PC-3 (cell line): Measurements from ENCODE around the gene PPL. TPM values are rescaled to one million over a fixed set of nuclear protein-coding genes. Genes with fewer than 3 reads are reported as not detected.

ENCODE experiments used
- ATAC-seq: fragments of 200-7000 bp; cut with Tn5 transposase; 2 replicates; pipeline ENCODE4 v1.9.1; 2020; ENCODE audit warnings: mild to moderate bottlenecking, moderate library complexity
- BruUV-seq: library from RNA; stranded (reverse); fragments of 400-500 nt; replicated peaks from 2 replicates; lab custom pipeline; 2021; lab: Mats Ljungman, UMichigan
- CTCF ChIA-PET: fragments of 300-600 bp; sonication (Branson Sonifier 250); formaldehyde crosslinking; loops from one replicate; lab custom pipeline; 2022; ENCODE audit warnings: antibody characterized with exemption; lab: Charles Lee
- POLR2A ChIA-PET: fragments of 300-600 bp; sonication (Branson Sonifier 250); formaldehyde crosslinking; loops from one replicate; lab custom pipeline; 2022; ENCODE audit warnings: antibody characterized with exemption; ENCODE audit not compliant: unreplicated experiment; lab: Charles Lee
- DNase-seq: peaks from one replicate; pipeline ENCODE4 v3.0.0-alpha.2; 2015
- H2AFZ ChIP-seq: fragments of 300-600 bp; sonication (generic); 2 replicates; pipeline ENCODE4 v1.6.0; 2016; ENCODE audit warnings: antibody characterized with exemption, low read length
- H3F3A ChIP-seq: fragments of 300-600 bp; sonication (generic); one replicate; pipeline ENCODE4 v1.6.0; 2017; ENCODE audit warnings: antibody characterized with exemption, low read length, control low read depth, mild to moderate bottlenecking; ENCODE audit not compliant: unreplicated experiment
- H3K27ac ChIP-seq: fragments of 300-600 bp; sonication (generic); 2 replicates; pipeline ENCODE4 v1.5.1; 2016; ENCODE audit warnings: mild to moderate bottlenecking, low read length
- H3K27me3 ChIP-seq: fragments of 300-600 bp; sonication (generic); 2 replicates; pipeline ENCODE4 v1.6.1; 2016; ENCODE audit warnings: low read length, mixed read lengths
- H3K36me3 ChIP-seq: fragments of 300-600 bp; sonication (generic); 2 replicates; pipeline ENCODE4 v1.6.1; 2016; ENCODE audit warnings: low read depth, mixed run types, low read length, mixed read lengths
- H3K4me1 ChIP-seq: fragments of 300-600 bp; sonication (generic); 2 replicates; pipeline ENCODE4 v1.5.1; 2016; ENCODE audit warnings: low read length; ENCODE audit not compliant: insufficient read depth
- H3K4me2 ChIP-seq: fragments of 300-600 bp; sonication (generic); 2 replicates; pipeline ENCODE4 v1.6.0; 2016; ENCODE audit warnings: low read length
- H3K4me3 ChIP-seq: fragments of 300-600 bp; sonication (generic); 2 replicates; pipeline ENCODE4 v1.5.1; 2016; ENCODE audit warnings: mild to moderate bottlenecking, low read length, mixed read lengths
- H3K79me2 ChIP-seq: fragments of 300-600 bp; sonication (generic); 2 replicates; pipeline ENCODE4 v1.6.1; 2017; ENCODE audit warnings: low read length, mixed read lengths
- H3K9ac ChIP-seq: fragments of 300-600 bp; sonication (generic); 2 replicates; pipeline ENCODE4 v1.6.0; 2016; ENCODE audit warnings: mild to moderate bottlenecking, low read length
- H3K9me2 ChIP-seq: fragments of 300-600 bp; sonication (generic); replicated peaks from 2 replicates; pipeline ENCODE4 v1.6.1; 2016; ENCODE audit warnings: mixed run types, low read length, mixed read lengths
- H3K9me3 ChIP-seq: fragments of 300-600 bp; sonication (generic); 2 replicates; pipeline ENCODE4 v1.6.1; 2016; ENCODE audit warnings: low read length, mixed read lengths
- H4K20me1 ChIP-seq: fragments of 300-600 bp; sonication (generic); 2 replicates; pipeline ENCODE4 v1.6.1; 2016; ENCODE audit warnings: low read length, mixed read lengths
- CTCF ChIP-seq: fragments of 300-600 bp; sonication (generic); conservative IDR thresholded peaks from 2 replicates; pipeline ENCODE4 v1.5.1; 2017; ENCODE audit warnings: antibody characterized with exemption, low read depth, mild to moderate bottlenecking, low read length
- EZH2 ChIP-seq: fragments of 300-600 bp; sonication (generic); IDR thresholded peaks from one replicate; pipeline ENCODE4 v1.6.1; 2017; ENCODE audit warnings: antibody characterized with exemption, mild to moderate bottlenecking, low read length; ENCODE audit not compliant: unreplicated experiment
- EZH2phosphoT487 ChIP-seq: fragments of 300-600 bp; sonication (generic); IDR thresholded peaks from 2 replicates; pipeline ENCODE4 v1.6.1; 2018; ENCODE audit warnings: mild to moderate bottlenecking, antibody characterized with exemption, low read length, borderline replicate concordance
- intact Hi-C: fragments of 100-400 bp; cut with micrococcal nuclease; formaldehyde crosslinking; loops from 2 replicates; pipeline ENCODE4 v1.9.0; 2023
- total RNA-seq: library from RNA; depleted of rRNA; stranded (reverse); fragments of >200 nt; gene quantifications from 2 replicates; pipeline ENCODE4 v1.2.3, GENCODE V29; 2014

The PPL gene
- total RNA-seq, 1 experiment from 2014 or later: 18.8 TPM

DNA sequence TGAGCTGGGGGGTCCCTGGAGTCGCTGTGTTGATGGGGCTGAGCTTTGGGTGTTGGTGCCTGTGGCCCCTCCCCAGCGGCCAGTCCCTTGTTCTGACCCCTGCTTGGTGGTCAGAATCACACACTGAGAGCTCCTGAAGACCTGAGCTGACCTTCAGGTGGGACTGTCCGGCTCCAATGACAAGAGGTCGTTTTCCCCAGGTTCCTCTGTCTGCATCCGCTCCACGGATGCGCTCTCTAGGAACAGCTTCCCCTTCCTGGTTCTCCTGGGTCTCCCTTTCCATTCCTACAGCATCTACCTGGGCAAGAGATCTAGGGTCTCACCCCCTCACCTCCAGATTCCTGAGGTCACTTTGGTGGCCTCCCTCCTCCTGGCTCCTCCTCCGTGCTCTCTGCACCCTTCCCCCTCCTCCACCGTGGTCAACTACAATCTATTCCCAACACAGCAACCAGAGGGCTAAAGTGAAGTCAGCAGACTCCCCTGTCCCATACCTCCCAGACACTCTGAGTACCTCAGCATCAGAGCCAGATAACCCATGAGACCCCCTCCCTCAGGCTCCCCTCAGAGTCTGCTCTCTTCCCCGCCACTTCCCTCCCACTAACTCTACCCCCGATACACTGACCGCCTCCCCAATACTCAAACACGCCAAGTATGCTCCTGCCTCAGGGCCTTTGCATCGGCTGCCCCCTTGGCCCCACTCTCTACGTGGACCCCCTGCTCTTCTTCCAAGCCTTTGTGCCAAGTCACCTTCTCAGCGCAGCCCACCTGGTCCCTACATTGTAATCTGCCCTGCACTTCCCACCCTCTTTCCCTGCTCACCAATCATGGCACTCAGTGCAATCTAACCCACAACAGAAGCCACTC lies 12.2 kb upstream of the PPL start:
- Histone ChIP-seq H3K4me2 (no peak overlapping the region), H3F3A (peaks cover 9% of the 10 kb centered on the region), H3K4me1 (peaks cover 17% of the 10 kb centered on the region), H3K79me2 (no peaks in the 10 kb centered on the region), H3K27me3 (no peaks in the 10 kb centered on the region), H3K27ac (no peak overlapping the region), H4K20me1 (no peaks in the 10 kb centered on the region), H2AFZ (no peak overlapping the region), H3K4me3 (no peak overlapping the region), H3K9ac (no peak overlapping the region), H3K36me3 (no peaks in the 10 kb centered on the region), H3K9me2 (no peaks in the 10 kb centered on the region), H3K9me3 (no peaks in the 10 kb centered on the region)
- TF ChIP-seq CTCF (no peak), EZH2phosphoT487 (no peak), EZH2 (no peak)
- DNase-seq (no peak), ATAC-seq (no peak)
- intact Hi-C loops: loop anchor here (10.0 kb wide), 1 partner anchor 214 kb away; the partner anchor contains the start of genes ANKS3 and DNAAF8
- ChIA-PET POLR2A (no interaction called here), CTCF (no interaction called here)
- BruUV-seq: no TSS peak

DNA sequence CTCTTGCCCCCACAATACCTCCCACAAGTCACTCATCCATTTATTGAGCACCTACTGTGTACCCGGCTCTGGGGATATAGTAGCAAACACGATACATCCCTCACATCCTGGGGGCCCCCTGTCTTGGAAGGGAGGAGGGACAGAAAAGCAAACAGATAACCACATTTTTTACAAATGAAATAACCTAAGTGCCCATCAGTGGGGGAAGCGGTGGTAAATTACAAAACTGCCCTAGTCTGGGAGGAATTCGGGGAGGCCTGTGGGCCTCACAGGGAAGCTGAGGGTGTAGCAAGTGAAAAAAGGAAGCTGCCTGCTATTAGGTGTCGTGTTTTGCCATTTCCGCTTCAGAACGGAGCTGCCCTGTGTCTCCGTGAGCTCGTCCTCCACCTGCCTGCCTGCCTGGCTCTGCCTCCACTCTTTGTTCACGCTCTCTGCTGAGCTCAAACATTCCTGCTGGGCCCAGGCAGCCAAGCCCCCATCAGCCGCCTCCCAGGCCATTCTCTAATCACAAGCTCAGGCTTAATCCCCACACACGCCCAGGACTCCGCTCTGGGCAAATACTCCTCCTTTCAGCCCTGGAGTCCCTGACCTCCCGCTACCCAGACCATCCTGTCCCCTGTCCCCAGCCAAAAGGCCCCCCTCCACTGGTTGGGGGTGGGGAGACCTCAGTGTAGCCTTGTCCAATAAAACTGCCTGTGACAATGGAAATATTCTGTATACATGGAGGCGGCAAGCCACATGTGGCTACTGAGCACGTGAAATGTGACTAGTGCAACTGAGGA lies 11.0 kb upstream of the PPL start:
- Histone ChIP-seq H3K9me3 (no peaks in the 10 kb centered on the region), H3K79me2 (no peaks in the 10 kb centered on the region), H4K20me1 (no peaks in the 10 kb centered on the region), H3K27ac (no peak overlapping the region), H3K9ac (no peak overlapping the region), H2AFZ (no peak overlapping the region), H3K4me3 (no peak overlapping the region), H3F3A (peaks cover 9% of the 10 kb centered on the region), H3K4me1 (peaks cover 28% of the 10 kb centered on the region), H3K4me2 (no peak overlapping the region), H3K27me3 (no peaks in the 10 kb centered on the region), H3K36me3 (no peaks in the 10 kb centered on the region), H3K9me2 (no peaks in the 10 kb centered on the region)
- POLR2A ChIA-PET: interaction anchor here (0.7 kb wide), 1 partner anchor 380 kb away, joined by 3 read pairs; no protein-coding TSS in a partner anchor
- TF ChIP-seq EZH2 (no peak), EZH2phosphoT487 (no peak)
- BruUV-seq: no TSS peak
- ATAC-seq (no peak), DNase-seq (no peak)
- intact Hi-C loops: loop anchor here (10.0 kb wide), 1 partner anchor 213 kb away; the partner anchor contains the start of genes ANKS3 and DNAAF8
- CTCF ChIA-PET: no interaction called here

GRCh38 chr16:4946917-4947316 lies 10.0 kb upstream of the PPL start:
- Histone ChIP-seq H3K4me1 (peaks cover 37% of the 10 kb centered on the region), H3K79me2 (no peaks in the 10 kb centered on the region), H3K9me2 (no peaks in the 10 kb centered on the region), H4K20me1 (no peaks in the 10 kb centered on the region), H3K36me3 (no peaks in the 10 kb centered on the region), H3K27me3 (no peaks in the 10 kb centered on the region), H3K27ac (no peak overlapping the region), H3F3A (peaks cover 9% of the 10 kb centered on the region), H3K9me3 (no peaks in the 10 kb centered on the region), H3K4me2 (no peak overlapping the region), H2AFZ (no peak overlapping the region), H3K4me3 (no peak overlapping the region), H3K9ac (no peak overlapping the region)
- DNase-seq (no peak), ATAC-seq (no peak)
- ChIA-PET CTCF (no interaction called here), POLR2A (interaction anchor here (0.7 kb wide), 1 partner anchor 379 kb away, joined by 3 read pairs; no protein-coding TSS in a partner anchor)
- TF ChIP-seq CTCF (no peak), EZH2phosphoT487 (no peak), EZH2 (no peak)
- intact Hi-C loops: loop anchor here (10.0 kb wide), 1 partner anchor 212 kb away; the partner anchor contains the start of genes ANKS3 and DNAAF8
- BruUV-seq: no TSS peak
